ENCODE measurements around the gene MLPH.

GRCh38 chr2:237450583-237450982 is 36.5 kb upstream of the MLPH start:
- TF ChIP-seq CTCF (conservative IDR thresholded peaks at IDR 0.05; ENCODE audit: low read length) (no peak), EZH2phosphoT487 (IDR thresholded peaks at IDR 0.05; ENCODE audit: borderline replicate concordance) (no peak)
